H9 (cell line): Measurements from ENCODE around the gene CCDC68. TPM values are rescaled to one million over a fixed set of nuclear protein-coding genes. Genes with fewer than 3 reads are reported as not detected.

Source experiments
- DNase-seq: peaks from one replicate; pipeline ENCODE4 v3.0.0-alpha.2; 2017
- H2AFZ ChIP-seq: one replicate; pipeline ENCODE4 v1.6.1; 2013; ENCODE audit warnings: mild to moderate bottlenecking, low read length, control low read depth, moderate library complexity
- H2AK5ac ChIP-seq: 2 replicates; pipeline ENCODE4 v1.6.1; 2013; ENCODE audit warnings: low read length, control low read depth, mixed read lengths; ENCODE audit not compliant: insufficient read length
- H2BK120ac ChIP-seq: one replicate; pipeline ENCODE4 v1.6.1; 2013; ENCODE audit warnings: low read depth, mild to moderate bottlenecking, low read length, control low read depth, inconsistent platforms; ENCODE audit not compliant: poor library complexity, severe bottlenecking
- H2BK12ac ChIP-seq: 2 replicates; pipeline ENCODE4 v1.6.1; 2013; ENCODE audit warnings: low read length, control low read depth, mixed read lengths, low read depth; ENCODE audit not compliant: insufficient read length
- H2BK15ac ChIP-seq: 2 replicates; pipeline ENCODE4 v1.6.1; 2013; ENCODE audit warnings: low read depth, low read length, control low read depth
- H2BK20ac ChIP-seq: one replicate; pipeline ENCODE4 v1.6.1; 2013; ENCODE audit warnings: low read depth, mild to moderate bottlenecking, low read length, control low read depth, inconsistent platforms; ENCODE audit not compliant: poor library complexity, severe bottlenecking
- H2BK5ac ChIP-seq: 2 replicates; pipeline ENCODE4 v1.6.1; 2013; ENCODE audit warnings: low read length, control low read depth, mixed read lengths; ENCODE audit not compliant: insufficient read length
- H3K14ac ChIP-seq: 2 replicates; pipeline ENCODE4 v1.6.1; 2013; ENCODE audit warnings: low read length, control low read depth; ENCODE audit not compliant: insufficient read depth
- H3K18ac ChIP-seq: 2 replicates; pipeline ENCODE4 v1.6.1; 2013; ENCODE audit warnings: low read depth, mild to moderate bottlenecking, mixed read lengths, low read length, control low read depth; ENCODE audit not compliant: insufficient read length
- H3K23ac ChIP-seq: 2 replicates; pipeline ENCODE4 v1.6.1; 2013; ENCODE audit warnings: low read length, control low read depth, mixed read lengths, low read depth; ENCODE audit not compliant: insufficient read length
- H3K23me2 ChIP-seq: 2 replicates; pipeline ENCODE4 v1.6.1; 2013; ENCODE audit warnings: low read depth, mild to moderate bottlenecking, mixed read lengths, low read length, control low read depth; ENCODE audit not compliant: insufficient read length, poor library complexity, severe bottlenecking
- H3K27ac ChIP-seq: 2 replicates; pipeline ENCODE4 v1.5.1; 2013; ENCODE audit warnings: low read length, control low read depth, mixed read lengths, low read depth; ENCODE audit not compliant: insufficient read length
- H3K27me3 ChIP-seq: 2 replicates; pipeline ENCODE4 v1.6.1; 2013; ENCODE audit warnings: low read length, control low read depth, inconsistent platforms; ENCODE audit not compliant: insufficient read depth
- H3K4ac ChIP-seq: 2 replicates; pipeline ENCODE4 v1.6.1; 2013; ENCODE audit warnings: low read depth, mild to moderate bottlenecking, control low read depth, inconsistent platforms, low read length, moderate library complexity
- H3K4me1 ChIP-seq: 2 replicates; pipeline ENCODE4 v1.6.1; 2013; ENCODE audit warnings: low read length, control low read depth, inconsistent platforms; ENCODE audit not compliant: insufficient read depth
- H3K4me2 ChIP-seq: 2 replicates; pipeline ENCODE4 v1.6.1; 2013; ENCODE audit warnings: low read length, control low read depth, mixed read lengths; ENCODE audit not compliant: insufficient read length, insufficient read depth
- H3K56ac ChIP-seq: 2 replicates; pipeline ENCODE4 v1.6.1; 2013; ENCODE audit warnings: low read depth, mild to moderate bottlenecking, mixed read lengths, low read length, control low read depth; ENCODE audit not compliant: insufficient read length
- H3K79me1 ChIP-seq: 2 replicates; pipeline ENCODE4 v1.6.1; 2013; ENCODE audit warnings: low read depth, mild to moderate bottlenecking, moderate library complexity, low read length, control low read depth, inconsistent platforms; ENCODE audit not compliant: insufficient read depth, poor library complexity, severe bottlenecking
- H3K79me2 ChIP-seq: 2 replicates; pipeline ENCODE4 v1.6.1; 2013; ENCODE audit warnings: low read length, control low read depth, inconsistent platforms; ENCODE audit not compliant: insufficient read depth
- H3K9ac ChIP-seq: 2 replicates; pipeline ENCODE4 v1.6.1; 2013; ENCODE audit warnings: low read length, control low read depth, mixed read lengths; ENCODE audit not compliant: insufficient read length; ENCODE audit errors: extremely low read depth
- H3K9me3 ChIP-seq: one replicate; pipeline ENCODE4 v1.6.1; 2013; ENCODE audit warnings: low read depth, low read length, inconsistent platforms; ENCODE audit not compliant: control insufficient read depth
- H3T11ph ChIP-seq: one replicate; pipeline ENCODE4 v1.6.1; 2013; ENCODE audit warnings: mild to moderate bottlenecking, low read length, control low read depth, inconsistent platforms
- H4K20me1 ChIP-seq: one replicate; pipeline ENCODE4 v1.6.1; 2013; ENCODE audit not compliant: control insufficient read depth, insufficient read length, insufficient read depth
- H4K5ac ChIP-seq: 2 replicates; pipeline ENCODE4 v1.6.1; 2013; ENCODE audit warnings: low read depth, mild to moderate bottlenecking, mixed read lengths, low read length, control low read depth; ENCODE audit not compliant: insufficient read length
- H4K8ac ChIP-seq: replicated peaks from 2 replicates; pipeline ENCODE4 v1.6.1; 2013; ENCODE audit warnings: low read length, control low read depth, mixed read lengths, low read depth; ENCODE audit not compliant: insufficient read length
- H4K91ac ChIP-seq: 2 replicates; pipeline ENCODE4 v1.6.1; 2013; ENCODE audit warnings: low read depth, mild to moderate bottlenecking, moderate library complexity, mixed read lengths, low read length, control low read depth; ENCODE audit not compliant: insufficient read length
- H3K27ac Mint-ChIP-seq, 3 experiments: 2 replicates in 2 of 3; 3 replicates in 1 of 3; pipeline ENCODE4 v1.8.0; 2020 to 2021; ENCODE audit warnings: mixed read lengths in 3 of 3, mild to moderate bottlenecking in 1 of 3, moderate library complexity in 1 of 3
- H3K27me3 Mint-ChIP-seq: 2 replicates; pipeline ENCODE4 v1.8.0; 2021; ENCODE audit warnings: low read depth, mild to moderate bottlenecking, moderate library complexity, mixed read lengths
- H3K36me3 Mint-ChIP-seq, 3 experiments: 2 replicates in 2 of 3; 3 replicates in 1 of 3; pipeline ENCODE4 v1.8.0; 2020 to 2021; ENCODE audit warnings: low read depth in 3 of 3, mixed read lengths in 3 of 3; ENCODE audit not compliant: insufficient read depth in 1 of 3
- H3K4me1 Mint-ChIP-seq, 2 experiments: 2 replicates each; pipeline ENCODE4 v1.8.0; 2020; ENCODE audit warnings: mixed read lengths in 2 of 2
- H3K4me3 Mint-ChIP-seq, 2 experiments: 2 replicates in 1 of 2; 3 replicates in 1 of 2; pipeline ENCODE4 v1.8.0; 2020 to 2021; ENCODE audit warnings: mild to moderate bottlenecking in 2 of 2, mixed read lengths in 2 of 2, moderate library complexity in 1 of 2
- H3K9me3 Mint-ChIP-seq, 2 experiments: 2 replicates in 1 of 2; 3 replicates in 1 of 2; pipeline ENCODE4 v1.8.0; 2020; ENCODE audit warnings: mild to moderate bottlenecking in 2 of 2, mixed read lengths in 2 of 2, moderate library complexity in 1 of 2
- WGBS: extraction: QIAGEN DNeasy Blood & Tissue Kit; methylation state at CpG from one replicate; pipeline ENCODE4 v1.1.7; 2013; ENCODE audit warnings: missing lambda C conversion rate, low lambda C conversion rate, mixed read lengths; ENCODE audit not compliant: insufficient read length; ENCODE audit errors: extremely low coverage; 5-methylcytosine and 5-hydroxymethylcytosine counted together
- total RNA-seq: library from RNA; stranded (reverse); gene quantifications from 2 replicates; pipeline ENCODE4 v1.2.1, GENCODE V29; 2021
- TF ChIP-seq, protein P1 (sequence below): fragments of 200-600 bp; sonication (generic); conservative IDR thresholded peaks from 3 replicates; pipeline ENCODE4 v1.8.0; 2021; ENCODE audit warnings: antibody characterized with exemption, mild to moderate bottlenecking

The CCDC68 gene
- total RNA-seq, 1 experiment from 2014 or later: not detected

DNA sequence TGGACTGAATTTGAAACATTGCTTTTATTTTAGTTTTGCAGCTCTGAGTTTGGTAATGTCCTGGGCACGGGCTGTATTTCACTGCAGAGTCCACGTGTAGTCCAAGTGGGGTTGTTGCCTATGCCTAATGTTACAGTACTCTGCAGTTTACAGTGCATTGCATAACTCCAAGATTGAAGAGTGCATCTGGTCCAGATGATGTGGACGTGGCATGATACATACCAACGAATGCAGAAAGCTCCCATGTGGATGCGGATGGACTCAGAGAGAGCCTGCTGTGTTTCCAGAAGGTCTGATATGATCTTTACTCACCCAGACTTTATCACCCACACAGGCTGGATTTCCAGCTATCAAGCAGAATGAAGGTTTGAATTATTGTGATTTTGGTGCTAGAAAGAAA is 44.4 kb upstream of the CCDC68 start:
- H4K91ac ChIP-seq: no peak overlapping the region
- peaks cover 12 to 15% of the 10 kb centered on the region in 2 experiments for H3K4me1 Mint-ChIP-seq
- no peaks in the 10 kb centered on the region for H3K79me1 ChIP-seq
- H3K9ac ChIP-seq: no peak overlapping the region
- WGBS: no CpG with 5 or more reads among the region's 5 CpGs
- no peak overlapping the region for H2BK5ac ChIP-seq
- no peaks in the 10 kb centered on the region for H3K27me3 ChIP-seq
- H3K4ac ChIP-seq: no peak overlapping the region
- H3K23me2 ChIP-seq: no peaks in the 10 kb centered on the region
- no peak overlapping the region for H2BK20ac ChIP-seq
- H3K4me1 ChIP-seq: peaks cover 2% of the 10 kb centered on the region; the same call in 1 of the 2 replicates
- no peak overlapping the region for H4K8ac ChIP-seq
- H3K27me3 Mint-ChIP-seq: no peaks in the 10 kb centered on the region
- no peak overlapping the region for H4K5ac ChIP-seq
- H3K36me3 Mint-ChIP-seq: no peaks in the 10 kb centered on the region
- H3K4me2 ChIP-seq: no peak overlapping the region
- no peaks in the 10 kb centered on the region for H3K9me3 ChIP-seq
- H3K27ac ChIP-seq: no peak overlapping the region
- H3K56ac ChIP-seq: no peak overlapping the region
- H3K14ac ChIP-seq: no peak overlapping the region
- no peaks in the 10 kb centered on the region for H3K9me3 Mint-ChIP-seq
- no peaks in the 10 kb centered on the region for H4K20me1 ChIP-seq
- H2AFZ ChIP-seq: no peak overlapping the region
- H2BK12ac ChIP-seq: no peak overlapping the region
- H3K27ac Mint-ChIP-seq: no peak overlapping the region
- H3T11ph ChIP-seq: no peak overlapping the region
- H3K18ac ChIP-seq: no peak overlapping the region
- H3K4me3 Mint-ChIP-seq: no peak overlapping the region
- no peaks in the 10 kb centered on the region for H3K79me2 ChIP-seq
- no peak overlapping the region for H2BK120ac ChIP-seq
- no peak for DNase-seq
- TF ChIP-seq, protein P1, sequence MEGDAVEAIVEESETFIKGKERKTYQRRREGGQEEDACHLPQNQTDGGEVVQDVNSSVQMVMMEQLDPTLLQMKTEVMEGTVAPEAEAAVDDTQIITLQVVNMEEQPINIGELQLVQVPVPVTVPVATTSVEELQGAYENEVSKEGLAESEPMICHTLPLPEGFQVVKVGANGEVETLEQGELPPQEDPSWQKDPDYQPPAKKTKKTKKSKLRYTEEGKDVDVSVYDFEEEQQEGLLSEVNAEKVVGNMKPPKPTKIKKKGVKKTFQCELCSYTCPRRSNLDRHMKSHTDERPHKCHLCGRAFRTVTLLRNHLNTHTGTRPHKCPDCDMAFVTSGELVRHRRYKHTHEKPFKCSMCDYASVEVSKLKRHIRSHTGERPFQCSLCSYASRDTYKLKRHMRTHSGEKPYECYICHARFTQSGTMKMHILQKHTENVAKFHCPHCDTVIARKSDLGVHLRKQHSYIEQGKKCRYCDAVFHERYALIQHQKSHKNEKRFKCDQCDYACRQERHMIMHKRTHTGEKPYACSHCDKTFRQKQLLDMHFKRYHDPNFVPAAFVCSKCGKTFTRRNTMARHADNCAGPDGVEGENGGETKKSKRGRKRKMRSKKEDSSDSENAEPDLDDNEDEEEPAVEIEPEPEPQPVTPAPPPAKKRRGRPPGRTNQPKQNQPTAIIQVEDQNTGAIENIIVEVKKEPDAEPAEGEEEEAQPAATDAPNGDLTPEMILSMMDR: no peak
- H2BK15ac ChIP-seq: no peak overlapping the region
- H2AK5ac ChIP-seq: no peak overlapping the region
- H3K23ac ChIP-seq: no peak overlapping the region
